ENCODE results near the gene KY.
"Not testable (repeated sequence)": the region's sequence is repeated elsewhere in the genome, so short reads cannot be mapped to it uniquely, and the experiment has no call there.

KY gene

DNA sequence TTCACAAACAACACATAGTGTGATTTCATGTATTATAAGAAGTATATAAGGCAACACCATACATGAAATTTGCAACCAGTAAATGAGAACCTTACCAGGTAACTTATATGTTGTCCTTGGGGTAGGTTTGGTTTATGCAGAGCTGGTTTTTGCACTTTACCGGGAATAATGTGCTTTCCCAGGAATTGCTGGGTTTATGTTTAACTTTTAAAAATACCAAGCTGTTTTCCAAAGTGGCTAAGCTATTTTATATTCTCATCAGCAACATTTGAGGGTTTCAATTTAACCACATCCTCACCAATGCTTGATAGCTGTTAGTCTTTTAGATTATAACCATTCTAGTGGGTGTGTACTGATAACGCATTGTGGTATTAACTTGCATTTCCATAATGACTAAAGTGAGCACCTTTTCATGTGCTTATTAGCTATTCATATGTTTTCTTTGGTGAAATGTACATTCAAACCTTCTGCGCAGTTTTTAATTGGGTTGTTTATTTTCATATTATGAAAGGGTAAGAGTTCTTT is 71.6 kb downstream of the KY start:
- Histone ChIP-seq H3K4me1 (ENCODE audit: control insufficient read depth, low read length) (no peaks in the 10 kb centered on the region), H3K27ac (ENCODE audit: low read depth, low read length) (no peak overlapping the region), H3K4me3 (ENCODE audit: low read length) (no peak overlapping the region), H3K27me3 (ENCODE audit: control insufficient read depth, low read length) (no peaks in the 10 kb centered on the region), H3K9me2 (replicated peaks; ENCODE audit: control insufficient read depth, low read length) (no peaks in the 10 kb centered on the region), H3K79me2 (ENCODE audit: control insufficient read depth, low read length) (no peaks in the 10 kb centered on the region), H3F3A (ENCODE audit: control insufficient read depth, insufficient read depth) (no peaks in the 10 kb centered on the region), H4K20me1 (ENCODE audit: control insufficient read depth, insufficient read depth, low read depth, low read length) (no peaks in the 10 kb centered on the region), H3K36me3 (ENCODE audit: control insufficient read depth, low read length) (no peaks in the 10 kb centered on the region), H3K4me2 (ENCODE audit: low read length) (no peak overlapping the region), H3K9me3 (ENCODE audit: control insufficient read depth, insufficient read depth, low read length) (no peaks in the 10 kb centered on the region)
- no peak for TF ChIP-seq EZH2phosphoT487 (IDR thresholded peaks at IDR 0.05; ENCODE audit: borderline replicate concordance, low read length)
- TF ChIP-seq, protein P1, sequence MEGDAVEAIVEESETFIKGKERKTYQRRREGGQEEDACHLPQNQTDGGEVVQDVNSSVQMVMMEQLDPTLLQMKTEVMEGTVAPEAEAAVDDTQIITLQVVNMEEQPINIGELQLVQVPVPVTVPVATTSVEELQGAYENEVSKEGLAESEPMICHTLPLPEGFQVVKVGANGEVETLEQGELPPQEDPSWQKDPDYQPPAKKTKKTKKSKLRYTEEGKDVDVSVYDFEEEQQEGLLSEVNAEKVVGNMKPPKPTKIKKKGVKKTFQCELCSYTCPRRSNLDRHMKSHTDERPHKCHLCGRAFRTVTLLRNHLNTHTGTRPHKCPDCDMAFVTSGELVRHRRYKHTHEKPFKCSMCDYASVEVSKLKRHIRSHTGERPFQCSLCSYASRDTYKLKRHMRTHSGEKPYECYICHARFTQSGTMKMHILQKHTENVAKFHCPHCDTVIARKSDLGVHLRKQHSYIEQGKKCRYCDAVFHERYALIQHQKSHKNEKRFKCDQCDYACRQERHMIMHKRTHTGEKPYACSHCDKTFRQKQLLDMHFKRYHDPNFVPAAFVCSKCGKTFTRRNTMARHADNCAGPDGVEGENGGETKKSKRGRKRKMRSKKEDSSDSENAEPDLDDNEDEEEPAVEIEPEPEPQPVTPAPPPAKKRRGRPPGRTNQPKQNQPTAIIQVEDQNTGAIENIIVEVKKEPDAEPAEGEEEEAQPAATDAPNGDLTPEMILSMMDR (IDR thresholded peaks at IDR 0.05; ENCODE audit: low read depth, low read length, poor library complexity, severe bottlenecking), result no peak

DNA sequence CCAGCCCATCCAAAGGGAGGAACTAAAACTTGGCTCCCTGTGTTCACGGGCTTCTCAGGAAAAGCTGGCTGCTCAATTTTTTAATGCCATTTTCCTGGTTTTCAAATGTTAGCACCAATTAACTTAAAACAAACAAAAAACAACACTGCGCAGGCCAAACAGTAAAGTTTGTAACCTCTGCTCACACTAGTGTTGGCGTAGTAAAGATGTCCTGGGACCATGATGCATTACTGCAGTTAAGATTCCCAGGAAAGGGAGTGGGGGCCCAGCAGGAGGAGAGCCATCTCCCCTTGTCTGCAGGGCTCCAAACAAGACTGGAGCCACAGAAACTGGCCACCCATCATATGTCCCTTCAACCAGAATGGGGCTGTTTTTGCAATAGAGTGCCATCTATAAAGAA is 74.0 kb downstream of the KY start:
- Histone ChIP-seq H3K27me3 (ENCODE audit: control insufficient read depth, low read length) (no peaks in the 10 kb centered on the region), H3K4me3 (ENCODE audit: low read length) (no peak overlapping the region), H3K4me1 (ENCODE audit: control insufficient read depth, low read length) (no peaks in the 10 kb centered on the region), H3K27ac (ENCODE audit: low read depth, low read length) (no peak overlapping the region), H4K20me1 (ENCODE audit: control insufficient read depth, insufficient read depth, low read depth, low read length) (no peaks in the 10 kb centered on the region), H3K79me2 (ENCODE audit: control insufficient read depth, low read length) (no peaks in the 10 kb centered on the region), H3K4me2 (ENCODE audit: low read length) (no peak overlapping the region), H3K9me3 (ENCODE audit: control insufficient read depth, insufficient read depth, low read length) (no peaks in the 10 kb centered on the region), H3F3A (ENCODE audit: control insufficient read depth, insufficient read depth) (no peaks in the 10 kb centered on the region), H3K9me2 (replicated peaks; ENCODE audit: control insufficient read depth, low read length) (no peaks in the 10 kb centered on the region), H3K36me3 (ENCODE audit: control insufficient read depth, low read length) (no peaks in the 10 kb centered on the region)
- TF ChIP-seq EZH2phosphoT487 (IDR thresholded peaks at IDR 0.05; ENCODE audit: borderline replicate concordance, low read length), result no peak
- TF ChIP-seq, protein P1 (IDR thresholded peaks at IDR 0.05; ENCODE audit: low read depth, low read length, poor library complexity, severe bottlenecking), result no peak

DNA sequence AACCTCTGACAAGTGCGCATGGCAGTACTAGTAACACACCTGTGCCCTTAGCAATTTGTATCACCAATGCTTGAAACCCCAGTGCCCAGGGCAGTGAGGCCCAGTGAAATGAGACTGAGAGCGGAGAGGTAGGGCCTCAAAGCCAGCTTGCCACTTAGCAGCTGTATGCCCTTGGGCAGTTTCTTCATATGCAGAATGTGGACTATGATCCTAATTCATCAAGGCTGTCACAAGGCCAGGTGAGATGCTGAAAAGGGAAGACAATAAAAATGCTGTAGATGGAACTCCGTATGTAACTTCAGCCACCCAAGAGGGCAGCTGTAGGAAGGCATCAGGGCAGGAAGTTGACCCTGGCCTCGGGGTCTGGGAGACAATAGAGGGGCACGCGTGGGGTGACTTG is 74.4 kb downstream of the KY start:
- no peaks in the 10 kb centered on the region for H3K27me3 ChIP-seq (ENCODE audit: control insufficient read depth, low read length)
- no peaks in the 10 kb centered on the region for H3F3A ChIP-seq (ENCODE audit: control insufficient read depth, insufficient read depth)
- H3K79me2 ChIP-seq (ENCODE audit: control insufficient read depth, low read length), result no peaks in the 10 kb centered on the region
- no peaks in the 10 kb centered on the region for H3K4me1 ChIP-seq (ENCODE audit: control insufficient read depth, low read length)
- no peaks in the 10 kb centered on the region for H3K36me3 ChIP-seq (ENCODE audit: control insufficient read depth, low read length)
- no peaks in the 10 kb centered on the region for H3K9me2 ChIP-seq (replicated peaks; ENCODE audit: control insufficient read depth, low read length)
- no peak overlapping the region for H3K4me2 ChIP-seq (ENCODE audit: low read length)
- no peaks in the 10 kb centered on the region for H4K20me1 ChIP-seq (ENCODE audit: control insufficient read depth, insufficient read depth, low read depth, low read length)
- H3K9me3 ChIP-seq (ENCODE audit: control insufficient read depth, insufficient read depth, low read length), result no peaks in the 10 kb centered on the region
- no peak for TF ChIP-seq EZH2phosphoT487 (IDR thresholded peaks at IDR 0.05; ENCODE audit: borderline replicate concordance, low read length)
- TF ChIP-seq, protein P1 (IDR thresholded peaks at IDR 0.05; ENCODE audit: low read depth, low read length, poor library complexity, severe bottlenecking), result no peak
- H3K4me3 ChIP-seq (ENCODE audit: low read length), result no peak overlapping the region
- no peak overlapping the region for H3K27ac ChIP-seq (ENCODE audit: low read depth, low read length)

DNA sequence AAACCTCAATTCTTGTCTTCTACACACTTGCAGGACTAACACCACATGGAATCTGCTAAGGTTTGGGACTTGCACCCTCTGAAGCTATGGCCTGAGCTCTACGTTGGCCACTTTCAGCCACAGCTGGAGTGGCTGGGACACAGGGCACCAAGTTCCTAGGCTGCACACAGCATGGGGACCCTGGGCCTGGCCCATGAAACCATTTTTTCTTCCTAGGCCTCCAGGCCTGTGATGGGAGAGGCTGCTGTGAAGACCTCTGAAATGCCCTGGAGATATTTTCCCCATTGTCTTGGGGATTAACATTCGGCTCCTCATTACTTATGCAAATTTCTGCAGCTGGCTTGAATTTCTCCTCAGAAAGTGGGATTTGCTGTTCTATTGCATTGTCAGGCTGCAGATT is 80.9 kb downstream of the KY start:
- not testable (repeated sequence) for H3K79me2 ChIP-seq (ENCODE audit: control insufficient read depth, low read length); H3K27ac ChIP-seq (ENCODE audit: low read depth, low read length); H4K20me1 ChIP-seq (ENCODE audit: control insufficient read depth, insufficient read depth, low read depth, low read length); H3K9me2 ChIP-seq (replicated peaks; ENCODE audit: control insufficient read depth, low read length); H3F3A ChIP-seq (ENCODE audit: control insufficient read depth, insufficient read depth); H3K4me3 ChIP-seq (ENCODE audit: low read length); H3K4me1 ChIP-seq (ENCODE audit: control insufficient read depth, low read length); H3K36me3 ChIP-seq (ENCODE audit: control insufficient read depth, low read length); H3K27me3 ChIP-seq (ENCODE audit: control insufficient read depth, low read length); H3K9me3 ChIP-seq (ENCODE audit: control insufficient read depth, insufficient read depth, low read length); H3K4me2 ChIP-seq (ENCODE audit: low read length)

Measured in DOHH2 (cell line).